HEK293 (cell line): ENCODE data around the gene ING1.

Source experiments
- CTCF ChIA-PET: fragments of 350-600 bp; formaldehyde crosslinking; extraction: SDS; loops from one replicate; lab custom pipeline; 2021; ENCODE audit warnings: antibody characterized with exemption; lab: Yijun Ruan, JAX
- POLR2A ChIA-PET: fragments of 300-600 bp; formaldehyde crosslinking; extraction: SDS; loops from one replicate; lab custom pipeline; 2020; ENCODE audit warnings: antibody characterized with exemption, inconsistent platforms; lab: Yijun Ruan, JAX
- H3K27ac ChIP-seq: fragments of 200-500 bp; sonication (Bioruptor generic); 2 replicates; pipeline ENCODE4 v1.5.1; 2014; ENCODE audit warnings: low read depth, low read length, control low read depth, inconsistent platforms; ENCODE audit errors: extremely low read depth
- H3K36me3 ChIP-seq, 2 experiments: fragments of 200-500 bp in 1 of 2; sonication (Bioruptor generic) in 1 of 2; 1 replicate in 1 of 2; 2 replicates in 1 of 2; pipeline ENCODE4 v1.5.1; 2014 to 2017; ENCODE audit warnings: inconsistent platforms in 2 of 2, low read length in 2 of 2; ENCODE audit not compliant: control insufficient read depth in 2 of 2, insufficient read depth in 1 of 2
- H3K4me1 ChIP-seq: fragments of 200-500 bp; sonication (Bioruptor generic); 2 replicates; pipeline ENCODE4 v1.5.1; 2014; ENCODE audit warnings: mild to moderate bottlenecking, low read length, inconsistent platforms; ENCODE audit not compliant: control insufficient read depth, insufficient read depth
- H3K4me3 ChIP-seq: 2 replicates; pipeline ENCODE4 v1.5.1; 2011; ENCODE audit warnings: low read depth, mild to moderate bottlenecking, control low read depth, low read length, moderate library complexity
- H3K9me3 ChIP-seq: fragments of 200-500 bp; sonication (Bioruptor generic); 2 replicates; pipeline ENCODE4 v1.5.1; 2014; ENCODE audit warnings: low read depth, low read length, inconsistent platforms; ENCODE audit not compliant: control insufficient read depth, insufficient read depth
- BCL11B ChIP-seq: fragments of 450-650 bp; formaldehyde crosslinking; IDR thresholded peaks from 2 replicates; pipeline ENCODE4 v1.5.1; 2016; ENCODE audit warnings: low read depth, missing biosample characterization, missing genetic modification characterization
- KLF8 ChIP-seq: fragments of 450-650 bp; formaldehyde crosslinking; IDR thresholded peaks from 2 replicates; pipeline ENCODE4 v1.5.1; 2016; ENCODE audit warnings: missing biosample characterization, missing genetic modification characterization
- KLF9 ChIP-seq: fragments of 450-650 bp; formaldehyde crosslinking; IDR thresholded peaks from 2 replicates; pipeline ENCODE4 v1.5.1; 2016; ENCODE audit warnings: missing biosample characterization, missing genetic modification characterization, low read depth
- SP7 ChIP-seq: fragments of 450-650 bp; formaldehyde crosslinking; IDR thresholded peaks from 2 replicates; pipeline ENCODE4 v1.5.1; 2016; ENCODE audit warnings: missing biosample characterization, missing genetic modification characterization
- YY1 ChIP-seq: fragments of 450-650 bp; formaldehyde crosslinking; IDR thresholded peaks from 2 replicates; pipeline ENCODE4 v1.5.1; 2018; ENCODE audit warnings: missing biosample characterization, missing genetic modification characterization
- ZBTB20 ChIP-seq: fragments of 450-650 bp; formaldehyde crosslinking; IDR thresholded peaks from 2 replicates; pipeline ENCODE4 v1.5.1; 2016; ENCODE audit warnings: missing biosample characterization, missing genetic modification characterization
- ZEB2 ChIP-seq: fragments of 450-650 bp; formaldehyde crosslinking; IDR thresholded peaks from 2 replicates; pipeline ENCODE4 v1.5.1; 2016; ENCODE audit warnings: missing biosample characterization, missing genetic modification characterization
- ZFP69B ChIP-seq: fragments of 450-650 bp; formaldehyde crosslinking; IDR thresholded peaks from 2 replicates; pipeline ENCODE4 v1.5.1; 2016; ENCODE audit warnings: missing biosample characterization, missing genetic modification characterization
- ZNF16 ChIP-seq: fragments of 450-650 bp; formaldehyde crosslinking; IDR thresholded peaks from 2 replicates; pipeline ENCODE4 v1.5.1; 2016; ENCODE audit warnings: low read depth, missing biosample characterization, missing genetic modification characterization
- ZNF2 ChIP-seq: fragments of 450-650 bp; formaldehyde crosslinking; IDR thresholded peaks from 2 replicates; pipeline ENCODE4 v1.5.1; 2016; ENCODE audit warnings: missing biosample characterization, missing genetic modification characterization
- ZNF335 ChIP-seq: fragments of 450-650 bp; formaldehyde crosslinking; conservative IDR thresholded peaks from 2 replicates; pipeline ENCODE4 v1.5.1; 2016; ENCODE audit warnings: missing biosample characterization, missing genetic modification characterization
- ZNF596 ChIP-seq: fragments of 450-650 bp; IDR thresholded peaks from 2 replicates; pipeline ENCODE4 v1.5.0; 2018; ENCODE audit warnings: missing biosample characterization, mild to moderate bottlenecking, missing genetic modification characterization, moderate library complexity
- ZNF600 ChIP-seq: fragments of 450-650 bp; formaldehyde crosslinking; IDR thresholded peaks from 2 replicates; pipeline ENCODE4 v1.5.1; 2016; ENCODE audit warnings: missing biosample characterization, missing genetic modification characterization
- ZNF629 ChIP-seq: fragments of 450-650 bp; formaldehyde crosslinking; IDR thresholded peaks from 2 replicates; pipeline ENCODE4 v1.5.1; 2017; ENCODE audit warnings: missing biosample characterization, missing genetic modification characterization
- ZNF664 ChIP-seq: fragments of 450-650 bp; formaldehyde crosslinking; IDR thresholded peaks from 2 replicates; pipeline ENCODE4 v1.5.1; 2016; ENCODE audit warnings: missing biosample characterization, missing genetic modification characterization
- ZNF677 ChIP-seq: fragments of 450-650 bp; IDR thresholded peaks from 2 replicates; pipeline ENCODE4 v1.5.0; 2018; ENCODE audit warnings: missing biosample characterization, mild to moderate bottlenecking, missing genetic modification characterization, moderate library complexity
- ZNF777 ChIP-seq: fragments of 450-650 bp; formaldehyde crosslinking; IDR thresholded peaks from 2 replicates; pipeline ENCODE4 v1.5.1; 2017; ENCODE audit warnings: missing biosample characterization, missing genetic modification characterization, borderline replicate concordance
- TF ChIP-seq, protein P1 (sequence below): fragments of 450-650 bp; formaldehyde crosslinking; IDR thresholded peaks from 2 replicates; pipeline ENCODE4 v1.5.1; 2016; ENCODE audit warnings: missing biosample characterization, missing genetic modification characterization
- TF ChIP-seq, protein P2 (sequence below): fragments of 450-650 bp; formaldehyde crosslinking; IDR thresholded peaks from 2 replicates; pipeline ENCODE4 v1.5.1; 2016; ENCODE audit warnings: missing biosample characterization, missing genetic modification characterization
- TF ChIP-seq, protein P3 (sequence below): fragments of 450-650 bp; formaldehyde crosslinking; IDR thresholded peaks from 2 replicates; pipeline ENCODE4; 2016; ENCODE audit warnings: missing biosample characterization, missing genetic modification characterization
- TF ChIP-seq, protein P4 (sequence below): fragments of 450-650 bp; formaldehyde crosslinking; IDR thresholded peaks from 2 replicates; pipeline ENCODE4 v1.5.1; 2017; ENCODE audit warnings: missing biosample characterization, missing genetic modification characterization
- TF ChIP-seq, protein P5 (sequence below): fragments of 450-650 bp; formaldehyde crosslinking; IDR thresholded peaks from 2 replicates; pipeline ENCODE4 v1.5.1; 2016; ENCODE audit warnings: missing biosample characterization, missing genetic modification characterization
- TF ChIP-seq, protein P6 (sequence below): fragments of 450-650 bp; formaldehyde crosslinking; optimal IDR thresholded peaks from 2 replicates; pipeline ENCODE3; 2016; ENCODE audit warnings: missing biosample characterization, mild to moderate bottlenecking, missing genetic modification characterization
- TF ChIP-seq, protein P7 (sequence below): fragments of 450-650 bp; IDR thresholded peaks from 2 replicates; pipeline ENCODE4 v1.5.1; 2018; ENCODE audit warnings: missing biosample characterization, mild to moderate bottlenecking, missing genetic modification characterization

ING1 gene

DNA sequence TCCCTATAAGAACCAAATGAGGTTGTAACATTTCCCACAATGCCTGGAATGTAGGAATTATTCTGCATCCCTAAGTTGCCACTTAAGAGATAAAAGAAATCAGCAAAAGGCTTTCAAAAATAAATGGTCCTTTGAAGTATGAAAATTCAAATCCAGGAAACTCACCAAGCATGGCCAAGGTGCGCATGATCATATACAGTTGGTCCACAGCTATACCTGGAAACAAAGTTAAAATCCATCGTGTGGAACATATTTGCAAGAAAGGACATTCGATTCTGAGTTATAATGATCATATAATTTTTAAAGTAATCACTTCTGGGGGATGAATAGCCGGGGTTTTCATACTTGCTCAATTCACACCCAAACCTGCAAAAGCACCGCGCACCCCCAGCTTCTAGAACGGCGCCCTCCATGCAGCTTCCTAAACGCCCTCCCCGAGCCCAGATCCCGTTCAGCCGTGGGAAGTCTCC lies 8.1 kb upstream of the ING1 start:
- no peaks in the 10 kb centered on the region for H3K9me3 ChIP-seq
- TF ChIP-seq, protein P1, sequence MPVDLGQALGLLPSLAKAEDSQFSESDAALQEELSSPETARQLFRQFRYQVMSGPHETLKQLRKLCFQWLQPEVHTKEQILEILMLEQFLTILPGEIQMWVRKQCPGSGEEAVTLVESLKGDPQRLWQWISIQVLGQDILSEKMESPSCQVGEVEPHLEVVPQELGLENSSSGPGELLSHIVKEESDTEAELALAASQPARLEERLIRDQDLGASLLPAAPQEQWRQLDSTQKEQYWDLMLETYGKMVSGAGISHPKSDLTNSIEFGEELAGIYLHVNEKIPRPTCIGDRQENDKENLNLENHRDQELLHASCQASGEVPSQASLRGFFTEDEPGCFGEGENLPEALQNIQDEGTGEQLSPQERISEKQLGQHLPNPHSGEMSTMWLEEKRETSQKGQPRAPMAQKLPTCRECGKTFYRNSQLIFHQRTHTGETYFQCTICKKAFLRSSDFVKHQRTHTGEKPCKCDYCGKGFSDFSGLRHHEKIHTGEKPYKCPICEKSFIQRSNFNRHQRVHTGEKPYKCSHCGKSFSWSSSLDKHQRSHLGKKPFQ (tag by site-specific recombination), result peak; percentile 98
- TF ChIP-seq ZNF16 (tag by site-specific recombination) (no peak), ZFP69B (no peak), ZNF664 (no peak), ZNF335 (tag by site-specific recombination) (peak; percentile 28; the same call in 1 of the 2 replicates), ZNF777 (tag by site-specific recombination) (no peak)
- TF ChIP-seq, protein P2, sequence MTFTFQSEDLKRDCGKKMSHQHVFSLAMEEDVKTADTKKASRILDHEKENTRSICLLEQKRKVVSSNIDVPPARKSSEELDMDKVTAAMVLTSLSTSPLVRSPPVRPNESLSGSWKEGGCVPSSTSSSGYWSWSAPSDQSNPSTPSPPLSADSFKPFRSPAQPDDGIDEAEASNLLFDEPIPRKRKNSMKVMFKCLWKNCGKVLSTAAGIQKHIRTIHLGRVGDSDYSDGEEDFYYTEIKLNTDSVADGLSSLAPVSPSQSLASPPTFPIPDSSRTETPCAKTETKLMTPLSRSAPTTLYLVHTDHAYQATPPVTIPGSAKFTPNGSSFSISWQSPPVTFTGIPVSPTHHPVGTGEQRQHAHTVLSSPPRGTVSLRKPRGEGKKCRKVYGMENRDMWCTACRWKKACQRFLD (tag by site-specific recombination), result no peak
- TF ChIP-seq, protein P3, sequence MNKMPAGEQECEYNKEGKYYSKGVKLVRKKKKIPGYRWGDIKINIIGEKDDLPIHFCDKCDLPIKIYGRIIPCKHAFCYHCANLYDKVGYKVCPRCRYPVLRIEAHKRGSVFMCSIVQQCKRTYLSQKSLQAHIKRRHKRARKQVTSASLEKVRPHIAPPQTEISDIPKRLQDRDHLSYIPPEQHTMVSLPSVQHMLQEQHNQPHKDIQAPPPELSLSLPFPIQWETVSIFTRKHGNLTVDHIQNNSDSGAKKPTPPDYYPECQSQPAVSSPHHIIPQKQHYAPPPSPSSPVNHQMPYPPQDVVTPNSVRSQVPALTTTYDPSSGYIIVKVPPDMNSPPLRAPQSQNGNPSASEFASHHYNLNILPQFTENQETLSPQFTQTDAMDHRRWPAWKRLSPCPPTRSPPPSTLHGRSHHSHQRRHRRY (tag by site-specific recombination), result no peak
- TF ChIP-seq, all 188 proteins: peak for 2
- Histone ChIP-seq H3K4me3 (peak overlapping the region; percentile 78), H3K36me3 (peaks cover 6 to 30% of the 10 kb centered on the region in 2 experiments; a peak in 2 of 3 replicates), H3K27ac (peak overlapping the region; percentile 88), H3K4me1 (peaks cover 3% of the 10 kb centered on the region; the same call in 1 of the 2 replicates)
- ChIA-PET POLR2A (interaction anchor here (2.8 kb wide), 1 partner anchor 10 kb away, joined by 35 read pairs; no protein-coding TSS in a partner anchor), CTCF (no interaction called here)

DNA sequence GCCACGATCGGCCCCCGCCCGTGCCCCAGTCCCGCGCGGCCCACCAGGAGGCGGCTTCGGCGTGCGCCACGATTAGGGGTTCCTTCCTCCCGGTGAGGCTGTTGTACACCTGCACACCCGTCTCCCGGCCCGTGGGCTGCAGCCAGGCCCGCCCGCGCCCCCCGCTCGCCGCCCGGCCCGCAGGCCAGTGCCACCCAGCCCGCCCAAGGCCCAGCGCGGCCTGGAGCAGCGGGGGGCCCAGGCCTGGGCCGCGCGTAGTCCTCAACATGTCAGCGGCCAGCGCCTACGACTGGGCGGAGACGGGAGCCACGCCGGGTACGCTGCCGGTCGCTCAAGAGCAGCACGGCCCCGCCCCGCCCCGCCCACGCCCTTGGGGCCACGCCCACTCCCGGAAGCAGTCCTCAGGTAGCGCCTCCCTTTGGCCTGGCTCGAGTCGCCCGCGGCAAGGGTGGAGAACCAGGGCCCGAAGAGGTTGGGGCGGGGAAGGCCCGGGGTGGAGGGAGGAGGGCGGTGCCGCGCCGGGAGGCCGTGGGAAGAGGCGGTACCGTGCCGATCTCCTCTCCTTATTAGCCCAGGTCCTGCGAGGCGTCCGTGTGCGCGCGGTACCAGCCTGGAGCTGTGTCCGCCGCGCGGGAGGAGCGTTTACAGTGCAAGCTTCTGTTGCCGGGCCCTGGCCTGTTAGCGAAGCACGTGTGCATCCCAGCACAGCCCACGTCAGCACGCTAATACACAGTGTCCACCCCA lies 7.5 kb upstream of the ING1 start, which contains the start of gene CARS2:
Gene CARS2 (minus strand): TSS at position 291 of the 744 bp plus-strand sequence. CDS start 23 bp downstream, at position 268.
- CTCF ChIA-PET, result no interaction called here
- Histone ChIP-seq H3K9me3 (no peaks in the 10 kb centered on the region), H3K27ac (peak within 1 kb of the TSS; percentile 88), H3K4me1 (peaks cover 3% of the 10 kb centered on the region; the same call in 1 of the 2 replicates), H3K4me3 (peak within 1 kb of the TSS; percentile 78), H3K36me3 (peaks cover 5 to 24% of the 10 kb centered on the region in 2 experiments; a peak in 2 of 3 replicates)
- POLR2A ChIA-PET, result interaction anchor here (0.6 to 2.8 kb wide), 2 partner anchors 9 to 209 kb away, joined by 3 to 35 read pairs; no protein-coding TSS in a partner anchor
- TF ChIP-seq, protein P4, sequence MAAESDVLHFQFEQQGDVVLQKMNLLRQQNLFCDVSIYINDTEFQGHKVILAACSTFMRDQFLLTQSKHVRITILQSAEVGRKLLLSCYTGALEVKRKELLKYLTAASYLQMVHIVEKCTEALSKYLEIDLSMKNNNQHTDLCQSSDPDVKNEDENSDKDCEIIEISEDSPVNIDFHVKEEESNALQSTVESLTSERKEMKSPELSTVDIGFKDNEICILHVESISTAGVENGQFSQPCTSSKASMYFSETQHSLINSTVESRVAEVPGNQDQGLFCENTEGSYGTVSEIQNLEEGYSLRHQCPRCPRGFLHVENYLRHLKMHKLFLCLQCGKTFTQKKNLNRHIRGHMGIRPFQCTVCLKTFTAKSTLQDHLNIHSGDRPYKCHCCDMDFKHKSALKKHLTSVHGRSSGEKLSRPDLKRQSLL (tag by site-specific recombination), result 0 out of 2 replicates have a peak, but pooled peaks have one; percentile 4
- TF ChIP-seq ZNF629 (tag by site-specific recombination), result peak; percentile 56
- peak; percentile 44; the same call in 1 of the 2 replicates for TF ChIP-seq ZNF596 (tag by site-specific recombination)
- TF ChIP-seq ZNF2 (tag by site-specific recombination), result 0 out of 2 replicates have a peak, but pooled peaks have one; percentile 49
- TF ChIP-seq ZNF677, result peak; percentile 67
- peak; percentile 99 for TF ChIP-seq KLF9
- TF ChIP-seq BCL11B (tag by site-specific recombination), result peak; percentile 92; the same call in 1 of the 2 replicates
- TF ChIP-seq ZEB2 (tag by site-specific recombination), result peak; percentile 96
- TF ChIP-seq, protein P5, sequence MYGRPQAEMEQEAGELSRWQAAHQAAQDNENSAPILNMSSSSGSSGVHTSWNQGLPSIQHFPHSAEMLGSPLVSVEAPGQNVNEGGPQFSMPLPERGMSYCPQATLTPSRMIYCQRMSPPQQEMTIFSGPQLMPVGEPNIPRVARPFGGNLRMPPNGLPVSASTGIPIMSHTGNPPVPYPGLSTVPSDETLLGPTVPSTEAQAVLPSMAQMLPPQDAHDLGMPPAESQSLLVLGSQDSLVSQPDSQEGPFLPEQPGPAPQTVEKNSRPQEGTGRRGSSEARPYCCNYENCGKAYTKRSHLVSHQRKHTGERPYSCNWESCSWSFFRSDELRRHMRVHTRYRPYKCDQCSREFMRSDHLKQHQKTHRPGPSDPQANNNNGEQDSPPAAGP, result peak; percentile 48; the same call in 1 of the 2 replicates
- peak; percentile 84 for TF ChIP-seq SP7 (tag by site-specific recombination)
- TF ChIP-seq YY1 (tag by site-specific recombination), result 0 out of 2 replicates have a peak, but pooled peaks have one; percentile 57
- TF ChIP-seq, protein P6, sequence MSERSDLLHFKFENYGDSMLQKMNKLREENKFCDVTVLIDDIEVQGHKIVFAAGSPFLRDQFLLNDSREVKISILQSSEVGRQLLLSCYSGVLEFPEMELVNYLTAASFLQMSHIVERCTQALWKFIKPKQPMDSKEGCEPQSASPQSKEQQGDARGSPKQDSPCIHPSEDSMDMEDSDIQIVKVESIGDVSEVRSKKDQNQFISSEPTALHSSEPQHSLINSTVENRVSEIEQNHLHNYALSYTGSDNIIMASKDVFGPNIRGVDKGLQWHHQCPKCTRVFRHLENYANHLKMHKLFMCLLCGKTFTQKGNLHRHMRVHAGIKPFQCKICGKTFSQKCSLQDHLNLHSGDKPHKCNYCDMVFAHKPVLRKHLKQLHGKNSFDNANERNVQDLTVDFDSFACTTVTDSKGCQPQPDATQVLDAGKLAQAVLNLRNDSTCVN, result peak; percentile 96
- TF ChIP-seq, protein P7, sequence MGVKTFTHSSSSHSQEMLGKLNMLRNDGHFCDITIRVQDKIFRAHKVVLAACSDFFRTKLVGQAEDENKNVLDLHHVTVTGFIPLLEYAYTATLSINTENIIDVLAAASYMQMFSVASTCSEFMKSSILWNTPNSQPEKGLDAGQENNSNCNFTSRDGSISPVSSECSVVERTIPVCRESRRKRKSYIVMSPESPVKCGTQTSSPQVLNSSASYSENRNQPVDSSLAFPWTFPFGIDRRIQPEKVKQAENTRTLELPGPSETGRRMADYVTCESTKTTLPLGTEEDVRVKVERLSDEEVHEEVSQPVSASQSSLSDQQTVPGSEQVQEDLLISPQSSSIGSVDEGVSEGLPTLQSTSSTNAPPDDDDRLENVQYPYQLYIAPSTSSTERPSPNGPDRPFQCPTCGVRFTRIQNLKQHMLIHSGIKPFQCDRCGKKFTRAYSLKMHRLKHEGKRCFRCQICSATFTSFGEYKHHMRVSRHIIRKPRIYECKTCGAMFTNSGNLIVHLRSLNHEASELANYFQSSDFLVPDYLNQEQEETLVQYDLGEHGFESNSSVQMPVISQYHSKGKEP, result 0 out of 2 replicates have a peak, but pooled peaks have one; percentile 9
- peak; percentile 99 for TF ChIP-seq KLF8 (tag by site-specific recombination)
- TF ChIP-seq ZNF600, result peak; percentile 57
- peak; percentile 96 for TF ChIP-seq ZBTB20 (tag by site-specific recombination)
